HepG2 (cell line): ENCODE results near the gene VEGFB. TPM values are rescaled to one million over a fixed set of nuclear protein-coding genes. Genes with fewer than 3 reads are reported as not detected.

Experiments used
- AFF4 ChIP-seq: sonication (generic); formaldehyde crosslinking; IDR thresholded peaks from 2 replicates; pipeline ENCODE4 v1.4.0; 2020; ENCODE audit warnings: missing genetic modification reagents
- CREM ChIP-seq, 2 experiments: sonication (generic) in 1 of 2; formaldehyde crosslinking in 1 of 2; IDR thresholded peaks; 2 replicates each; pipeline versions ENCODE4 v1.4.0 to v1.6.1; 2016 to 2020; ENCODE audit warnings: antibody characterized with exemption in 1 of 2, mild to moderate bottlenecking in 1 of 2, missing genetic modification reagents in 1 of 2
- ELF1 ChIP-seq: sonication (generic); formaldehyde crosslinking; IDR thresholded peaks from 2 replicates; pipeline ENCODE4 v1.4.0; 2020; ENCODE audit warnings: missing genetic modification reagents
- ETV5 ChIP-seq: IDR thresholded peaks from 2 replicates; pipeline ENCODE4 v1.6.1; 2018; ENCODE audit warnings: missing biosample characterization, missing genetic modification reagents, inconsistent platforms, borderline replicate concordance
- KLF16 ChIP-seq, 2 experiments: sonication (generic) in 1 of 2; formaldehyde crosslinking in 1 of 2; IDR thresholded peaks; 2 replicates each; pipeline versions ENCODE4 v1.6.1 to v1.8.0; 2016 to 2023; ENCODE audit warnings: missing genetic modification reagents in 2 of 2, missing compliant biosample characterization in 1 of 2
- KMT2B ChIP-seq: IDR thresholded peaks from 2 replicates; pipeline ENCODE4 v1.6.1; 2016; ENCODE audit warnings: missing genetic modification reagents, missing compliant biosample characterization
- MNT ChIP-seq: fragments of 450-650 bp; IDR thresholded peaks from 2 replicates; pipeline ENCODE4 v1.6.1; 2016
- MTA1 ChIP-seq: sonication (generic); formaldehyde crosslinking; IDR thresholded peaks from 2 replicates; pipeline ENCODE4 v1.4.0; 2020; ENCODE audit warnings: missing genetic modification reagents, mild to moderate bottlenecking, borderline replicate concordance
- PCBP1 ChIP-seq: fragments of 200-400 bp; formaldehyde crosslinking; IDR thresholded peaks from 2 replicates; pipeline ENCODE4 v1.6.1; 2017; ENCODE audit warnings: mild to moderate bottlenecking, low read depth, low read length, borderline replicate concordance
- SKIL ChIP-seq: sonication (generic); formaldehyde crosslinking; IDR thresholded peaks from 2 replicates; pipeline ENCODE4 v1.8.0; 2022; ENCODE audit warnings: missing genetic modification reagents, mild to moderate bottlenecking, moderate library complexity, borderline replicate concordance
- TEAD3 ChIP-seq: optimal IDR thresholded peaks from 2 replicates; pipeline ENCODE3; 2016; ENCODE audit warnings: borderline replicate concordance
- XRCC5 ChIP-seq: fragments of 200-400 bp; formaldehyde crosslinking; optimal IDR thresholded peaks from 2 replicates; pipeline ENCODE3; 2017; ENCODE audit warnings: mild to moderate bottlenecking, low read length
- ZFX ChIP-seq: sonication (generic); formaldehyde crosslinking; IDR thresholded peaks from 2 replicates; pipeline ENCODE4 v1.4.0; 2020; ENCODE audit warnings: mild to moderate bottlenecking, low read depth, missing genetic modification reagents, moderate library complexity
- ZNF232 ChIP-seq: sonication (generic); formaldehyde crosslinking; IDR thresholded peaks from 2 replicates; pipeline ENCODE4 v1.4.0; 2020; ENCODE audit warnings: missing genetic modification reagents, borderline replicate concordance
- ZNF687 ChIP-seq: sonication (generic); formaldehyde crosslinking; IDR thresholded peaks from 2 replicates; pipeline ENCODE4 v1.5.1; 2020; ENCODE audit warnings: mild to moderate bottlenecking, missing genetic modification reagents, moderate library complexity
- ZNF850 ChIP-seq: sonication (generic); formaldehyde crosslinking; conservative IDR thresholded peaks from 2 replicates; pipeline ENCODE4 v1.9.0; 2021; ENCODE audit warnings: mild to moderate bottlenecking, missing genetic modification reagents
- polyA plus RNA-seq, 8 experiments: library from polyadenylated mRNA; depleted of rRNA in 3 of 8; stranded (reverse) in 7 of 8; unstranded in 1 of 8; fragments of >200 nt; fragmentation: Illumina TruSeq in 4 of 8; extraction: Trizol in 4 of 8; gene quantifications; 2 replicates each; pipeline versions ENCODE4 v1.2.1 to v1.2.3, GENCODE V29; 2011 to 2016; ENCODE audit warnings: low read depth in 4 of 8, missing spikeins in 1 of 8, mixed read lengths in 1 of 8; ENCODE audit not compliant: insufficient read depth in 1 of 8
- total RNA-seq, 5 experiments: library from RNA; depleted of rRNA; stranded (reverse); fragments of >200 nt; fragmentation: Illumina TruSeq; extraction: Trizol; gene quantifications; 2 replicates each; pipeline ENCODE4 v1.2.3, GENCODE V29; 2016; ENCODE audit warnings: low read depth in 1 of 5

VEGFB gene
- total and polyA plus RNA-seq, 2 of the 13 experiments (the other 11 are each of a cell fraction or from before 2014, with no cell fraction given) = 9.0 to 11.3 TPM

GRCh38 chr11:64268893-64269539 lies 34.6 kb downstream of the VEGFB start (continued):
- TF ChIP-seq MNT = no peak
- 0 out of 2 replicates have a peak, but pooled peaks have one; percentile 29 for TF ChIP-seq ELF1 (CRISPR knock-in tag)
- 0 out of 2 replicates have a peak, but pooled peaks have one; percentile 25 for TF ChIP-seq ZNF687
- TF ChIP-seq AFF4 (CRISPR knock-in tag) = peak; percentile 9; the same call in 1 of the 2 replicates
- peak; percentile 27 for TF ChIP-seq XRCC5
- 0 out of 4 replicates have a peak, but pooled peaks of 1 of the 2 experiments have one; percentile 29 for TF ChIP-seq KLF16 (CRISPR knock-in tag; IDR thresholded peaks at IDR 0.05)
- no peak for TF ChIP-seq ZFX
- 0 out of 2 replicates have a peak, but pooled peaks have one; percentile 22 for TF ChIP-seq ZNF232 (CRISPR knock-in tag)
- peak; percentile 56; the same call in 1 of the 2 replicates for TF ChIP-seq PCBP1
- peak; percentile 76 for TF ChIP-seq TEAD3 (CRISPR knock-in tag)
- TF ChIP-seq SKIL (CRISPR knock-in tag) = 0 out of 2 replicates have a peak, but pooled peaks have one; percentile 23
- peak; percentile 73 for TF ChIP-seq ETV5 (CRISPR knock-in tag)
- peak; percentile 84; the same call in 1 of the 2 replicates for TF ChIP-seq ZNF850 (CRISPR knock-in tag)
- peak; percentile 28; the same call in 1 of the 2 replicates for TF ChIP-seq MTA1 (CRISPR knock-in tag)
- 0 out of 2 replicates have a peak, but pooled peaks have one; percentile 33 for TF ChIP-seq CREM (IDR thresholded peaks at IDR 0.05)
- no peak for TF ChIP-seq CREM (CRISPR knock-in tag; IDR thresholded peaks at IDR 0.05)
- TF ChIP-seq KMT2B (CRISPR knock-in tag) = no peak
